Measurements from ENCODE around the gene CRACDL. TPM values are rescaled to one million over a fixed set of nuclear protein-coding genes. Genes with fewer than 3 reads are reported as not detected.
A peak's percentile ranks its signal among the peaks of the same experiment; 100 is the strongest.

Gene CRACDL
- total and polyA plus RNA-seq, 2 experiments from 2014 or later = 0.06 to 0.32 TPM

DNA sequence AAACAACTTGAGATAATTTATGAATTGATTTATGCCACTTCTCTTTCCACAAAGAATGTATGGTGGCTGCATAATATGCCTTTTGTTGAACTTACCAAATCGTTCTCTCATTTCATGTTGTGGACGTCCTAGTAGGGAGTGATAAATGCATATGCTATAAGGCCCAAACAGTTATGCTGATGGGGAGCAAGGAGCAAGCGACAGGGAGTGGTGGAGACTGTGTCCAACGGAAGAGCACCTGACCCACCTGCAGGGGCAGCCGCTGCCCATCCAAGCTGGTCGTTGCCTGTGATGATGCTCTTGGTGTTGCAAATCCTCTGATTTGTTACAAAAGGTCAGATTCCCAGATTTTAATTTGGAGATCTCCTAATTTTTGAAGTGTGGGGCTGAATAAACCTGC is 174.1 kb downstream of the CRACDL start:
- H3K9me3 ChIP-seq (ENCODE audit: low read depth) = no peaks in the 10 kb centered on the region
- H3K4me1 ChIP-seq (ENCODE audit: low read depth) = no peaks in the 10 kb centered on the region
- H3K4me3 ChIP-seq = no peak overlapping the region
- H3K27ac ChIP-seq = no peak overlapping the region
- TF ChIP-seq, protein P1, sequence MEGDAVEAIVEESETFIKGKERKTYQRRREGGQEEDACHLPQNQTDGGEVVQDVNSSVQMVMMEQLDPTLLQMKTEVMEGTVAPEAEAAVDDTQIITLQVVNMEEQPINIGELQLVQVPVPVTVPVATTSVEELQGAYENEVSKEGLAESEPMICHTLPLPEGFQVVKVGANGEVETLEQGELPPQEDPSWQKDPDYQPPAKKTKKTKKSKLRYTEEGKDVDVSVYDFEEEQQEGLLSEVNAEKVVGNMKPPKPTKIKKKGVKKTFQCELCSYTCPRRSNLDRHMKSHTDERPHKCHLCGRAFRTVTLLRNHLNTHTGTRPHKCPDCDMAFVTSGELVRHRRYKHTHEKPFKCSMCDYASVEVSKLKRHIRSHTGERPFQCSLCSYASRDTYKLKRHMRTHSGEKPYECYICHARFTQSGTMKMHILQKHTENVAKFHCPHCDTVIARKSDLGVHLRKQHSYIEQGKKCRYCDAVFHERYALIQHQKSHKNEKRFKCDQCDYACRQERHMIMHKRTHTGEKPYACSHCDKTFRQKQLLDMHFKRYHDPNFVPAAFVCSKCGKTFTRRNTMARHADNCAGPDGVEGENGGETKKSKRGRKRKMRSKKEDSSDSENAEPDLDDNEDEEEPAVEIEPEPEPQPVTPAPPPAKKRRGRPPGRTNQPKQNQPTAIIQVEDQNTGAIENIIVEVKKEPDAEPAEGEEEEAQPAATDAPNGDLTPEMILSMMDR (IDR thresholded peaks at IDR 0.05; ENCODE audit: low read depth, low read length) = no peak
- no peaks in the 10 kb centered on the region for H3K27me3 ChIP-seq
- H3K36me3 ChIP-seq = no peaks in the 10 kb centered on the region
- no peak for DNase-seq (ENCODE audit: low read depth in 1 of 2, low spot score in 1 of 2)

DNA sequence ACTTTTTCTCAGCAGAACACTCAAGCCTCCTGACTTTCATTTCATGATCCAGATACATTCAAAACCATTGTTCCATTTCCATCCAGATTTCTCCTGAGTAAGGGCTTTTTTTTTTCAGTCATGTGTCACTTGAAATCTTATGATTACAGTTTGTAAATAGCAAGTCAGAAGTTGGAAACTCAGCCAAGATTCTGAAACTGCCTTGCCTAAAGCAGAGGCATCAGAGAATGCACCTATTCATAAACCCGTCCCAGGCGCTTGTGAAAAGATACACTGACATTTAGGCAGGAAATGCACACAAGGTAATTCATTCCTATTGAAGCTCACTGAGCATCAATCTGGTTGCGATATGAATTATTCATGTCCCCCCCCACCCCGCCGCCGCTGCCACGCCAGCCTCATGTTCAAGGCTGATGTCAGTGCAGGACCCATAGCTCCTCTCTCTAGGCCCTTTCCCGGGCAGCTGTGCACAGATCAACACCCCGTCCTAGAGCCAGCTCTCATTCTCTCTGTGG is 174.7 kb downstream of the CRACDL start:
- H3K27me3 ChIP-seq = no peaks in the 10 kb centered on the region
- TF ChIP-seq, protein P1 (IDR thresholded peaks at IDR 0.05; ENCODE audit: low read depth, low read length) = no peak
- H3K9me3 ChIP-seq (ENCODE audit: low read depth) = no peaks in the 10 kb centered on the region
- H3K27ac ChIP-seq = no peak overlapping the region
- H3K36me3 ChIP-seq = no peaks in the 10 kb centered on the region
- H3K4me3 ChIP-seq = no peak overlapping the region
- no peak for DNase-seq (ENCODE audit: low read depth in 1 of 2, low spot score in 1 of 2)
- no peaks in the 10 kb centered on the region for H3K4me1 ChIP-seq (ENCODE audit: low read depth)

DNA sequence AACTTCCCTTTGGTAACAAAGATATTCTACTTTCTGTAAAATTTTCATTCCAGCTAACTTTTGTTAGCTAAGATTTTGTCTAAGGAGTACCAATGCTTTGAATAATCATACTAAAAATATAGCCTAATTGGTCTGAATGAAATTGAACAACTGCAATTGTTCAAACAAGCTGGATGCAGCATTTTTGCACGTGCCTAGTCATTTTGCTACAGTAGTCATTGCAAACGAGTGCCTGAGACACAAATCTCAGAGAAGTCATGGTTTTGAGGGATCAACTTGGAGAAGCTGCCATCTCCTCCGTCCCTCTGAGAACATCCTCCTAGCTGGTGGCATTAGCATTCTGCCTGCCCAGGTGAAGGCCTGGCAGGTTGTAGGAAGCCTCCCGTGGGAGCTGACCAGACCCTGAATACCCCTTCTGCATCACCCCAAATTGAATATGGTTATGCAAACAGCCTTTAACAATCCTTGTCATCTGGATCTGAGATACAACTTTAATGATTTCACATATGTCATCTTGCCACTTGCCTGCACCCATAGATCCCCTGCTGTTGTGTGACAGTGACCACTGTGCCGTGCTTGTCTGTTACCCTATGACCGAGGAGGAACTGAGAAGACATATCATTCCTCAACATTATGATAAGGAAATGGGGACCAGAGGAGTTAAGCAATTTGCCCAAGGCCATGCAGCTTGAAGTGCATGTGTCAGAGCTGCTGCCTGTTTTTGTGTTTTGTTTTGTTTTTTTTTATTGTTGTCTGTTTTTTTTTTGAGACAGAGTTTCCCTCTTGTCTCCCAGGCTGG is 176.0 kb downstream of the CRACDL start:
- no peaks in the 10 kb centered on the region for H3K27me3 ChIP-seq

DNA sequence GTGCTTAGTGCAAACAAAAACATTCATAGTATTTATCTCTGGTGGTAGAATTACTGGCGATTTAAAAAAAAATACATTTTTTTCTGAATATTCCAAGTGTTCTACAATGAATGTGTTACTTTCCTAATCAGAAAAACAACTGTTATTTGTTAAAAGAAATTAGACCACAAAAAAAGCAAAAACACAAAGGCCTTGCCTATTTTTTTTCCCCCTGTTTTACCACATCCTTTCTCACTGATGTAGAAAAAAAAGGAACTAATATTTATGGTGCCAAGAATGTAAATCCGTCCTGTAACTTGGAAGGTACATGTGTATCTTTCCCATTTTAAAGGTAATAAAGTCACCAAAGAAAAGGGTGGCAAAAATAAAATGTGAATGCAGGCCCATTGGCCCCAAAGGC is 176.7 kb downstream of the CRACDL start:
- no peaks in the 10 kb centered on the region for H3K4me1 ChIP-seq (ENCODE audit: low read depth)
- DNase-seq (ENCODE audit: low read depth in 1 of 2, low spot score in 1 of 2) = no peak
- H3K4me3 ChIP-seq = no peak overlapping the region
- no peaks in the 10 kb centered on the region for H3K36me3 ChIP-seq
- H3K27ac ChIP-seq = no peak overlapping the region
- TF ChIP-seq, protein P1 (IDR thresholded peaks at IDR 0.05; ENCODE audit: low read depth, low read length) = no peak
- H3K9me3 ChIP-seq (ENCODE audit: low read depth) = no peaks in the 10 kb centered on the region
- H3K27me3 ChIP-seq = no peaks in the 10 kb centered on the region

More for the DNA sequence above, 176.0 kb downstream of the CRACDL start:
- H3K9me3 ChIP-seq (ENCODE audit: low read depth) = no peaks in the 10 kb centered on the region
- H3K4me3 ChIP-seq = no peak overlapping the region
- no peaks in the 10 kb centered on the region for H3K36me3 ChIP-seq
- no peak for DNase-seq (ENCODE audit: low read depth in 1 of 2, low spot score in 1 of 2)
- TF ChIP-seq, protein P1 (IDR thresholded peaks at IDR 0.05; ENCODE audit: low read depth, low read length) = no peak
- H3K4me1 ChIP-seq (ENCODE audit: low read depth) = no peaks in the 10 kb centered on the region
- no peak overlapping the region for H3K27ac ChIP-seq

DNA sequence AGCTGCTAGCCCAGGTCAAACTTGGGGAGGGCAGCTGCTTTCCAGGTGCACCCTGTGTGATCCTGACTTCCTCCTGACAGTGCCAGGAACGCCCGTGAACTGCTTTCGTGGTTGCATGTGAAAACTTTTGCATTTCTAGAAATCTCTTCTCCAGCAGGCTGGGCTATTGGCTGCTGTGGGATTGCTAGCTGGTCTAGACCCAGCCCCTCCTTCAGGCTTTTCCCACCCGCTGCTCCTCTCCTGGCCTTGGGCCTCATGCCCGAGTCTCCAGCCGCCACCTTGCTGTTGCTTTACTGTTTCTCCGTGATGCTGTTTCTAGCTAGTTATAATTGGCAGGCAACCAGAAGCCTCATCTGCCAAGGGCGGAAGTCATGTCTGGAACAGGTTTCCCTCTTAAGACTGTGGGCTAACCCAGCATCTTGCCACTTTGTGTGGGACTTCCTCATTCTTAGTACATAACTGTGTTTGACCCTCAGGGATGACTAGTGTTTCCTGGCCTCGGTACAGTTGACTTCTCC is 178.1 kb downstream of the CRACDL start:
- no peak overlapping the region for H3K27ac ChIP-seq
- TF ChIP-seq, protein P1 (IDR thresholded peaks at IDR 0.05; ENCODE audit: low read depth, low read length) = no peak
- H3K27me3 ChIP-seq = peaks cover 4% of the 10 kb centered on the region
- no peaks in the 10 kb centered on the region for H3K4me1 ChIP-seq (ENCODE audit: low read depth)
- H3K4me3 ChIP-seq = no peak overlapping the region
- no peaks in the 10 kb centered on the region for H3K9me3 ChIP-seq (ENCODE audit: low read depth)
- H3K36me3 ChIP-seq = no peaks in the 10 kb centered on the region
- peak in 1 of 2 donors; percentile 89 for DNase-seq (ENCODE audit: low read depth in 1 of 2, low spot score in 1 of 2)

All from cardiac muscle cell (in vitro differentiated cells and primary cell).